HG02798 (cell line): Measurements from ENCODE around the gene GFPT2.

Experiments
- ATAC-seq: cut with Tn5 transposase; IDR thresholded peaks from one replicate; pipeline ENCODE4 v1.9.1; 2021; ENCODE audit warnings: mild to moderate bottlenecking; ENCODE audit not compliant: unreplicated experiment, poor library complexity

The GFPT2 gene

GRCh38 chr5:180353980-180354452 lies 880 bp upstream of the GFPT2 start:
- ATAC-seq, result no peak

GRCh38 chr5:180352116-180353047 lies 754 bp downstream of the GFPT2 start:
- peak; percentile 12 for ATAC-seq

DNA sequence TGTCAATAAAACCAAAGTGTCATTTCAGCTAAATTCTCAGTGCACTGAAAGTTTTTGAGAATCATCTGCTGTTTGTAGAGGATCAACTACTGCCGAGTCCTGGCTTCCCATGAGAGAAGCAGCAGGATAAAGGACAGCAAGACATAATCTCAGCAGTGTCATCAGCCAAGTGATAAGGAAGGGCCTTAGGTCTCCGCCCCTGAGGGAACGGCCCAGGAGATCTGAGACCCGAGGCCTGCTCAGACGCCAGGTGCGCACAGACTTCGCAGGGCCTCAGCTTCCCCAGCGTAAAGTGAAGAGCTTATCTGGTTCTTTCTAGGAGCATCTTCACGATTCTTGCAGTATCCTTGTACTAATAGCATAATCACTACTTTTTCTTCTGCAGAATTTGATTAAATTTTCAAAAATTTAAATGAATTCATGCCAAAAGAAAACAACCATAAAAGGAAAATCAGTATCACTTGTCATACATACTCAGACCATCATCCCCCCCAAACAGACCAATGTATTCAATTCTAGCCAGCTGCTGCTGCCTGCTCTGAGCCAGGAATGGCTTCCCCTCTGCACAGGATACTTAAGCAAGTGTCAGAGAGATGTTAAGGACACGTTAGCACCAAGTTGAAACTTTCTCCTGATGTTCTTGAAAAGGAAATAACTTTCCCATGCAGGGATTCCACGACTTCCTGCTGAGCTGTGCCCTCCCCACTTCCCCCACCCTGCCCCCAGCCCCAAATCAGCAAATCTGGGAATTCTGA lies 2.2 kb downstream of the GFPT2 start:
- ATAC-seq, result no peak

GRCh38 chr5:180350296-180350695 lies 2.8 kb downstream of the GFPT2 start:
- ATAC-seq, result no peak

DNA sequence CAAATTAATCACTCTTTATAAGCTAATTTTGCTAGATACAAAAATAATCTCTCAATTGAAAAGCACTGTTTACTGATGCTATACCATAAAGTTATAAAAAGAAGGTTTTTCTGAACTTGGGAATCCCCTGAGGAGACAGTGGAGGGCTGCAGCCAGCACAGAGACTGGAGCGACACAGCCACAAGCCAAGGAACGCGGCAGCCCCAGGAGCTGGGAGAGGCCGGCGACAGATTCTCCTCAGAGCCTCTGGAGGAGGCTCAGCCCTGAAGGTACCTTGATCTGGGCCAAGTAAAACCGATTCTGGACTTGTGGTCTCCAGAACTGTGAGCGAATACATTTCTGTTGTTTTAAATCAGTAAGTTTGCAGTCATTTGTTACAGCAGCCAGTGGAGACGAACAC lies 3.7 kb downstream of the GFPT2 start:
- ATAC-seq, result no peak

- no peak for ATAC-seq
Measured at GRCh38 chr5:180348336-180348735, 4.8 kb downstream of the GFPT2 start.

- no peak for ATAC-seq
Measured at GRCh38 chr5:180347702-180348101, 5.4 kb downstream of the GFPT2 start.

GRCh38 chr5:180346358-180346757 lies 6.8 kb downstream of the GFPT2 start:
- ATAC-seq, result no peak

- no peak for ATAC-seq
Measured at GRCh38 chr5:180345781-180346180, 7.4 kb downstream of the GFPT2 start.

GRCh38 chr5:180345186-180345585 lies 8.0 kb downstream of the GFPT2 start:
- ATAC-seq, result no peak

- no peak for ATAC-seq
Measured at GRCh38 chr5:180344696-180344999, 8.5 kb downstream of the GFPT2 start.

DNA sequence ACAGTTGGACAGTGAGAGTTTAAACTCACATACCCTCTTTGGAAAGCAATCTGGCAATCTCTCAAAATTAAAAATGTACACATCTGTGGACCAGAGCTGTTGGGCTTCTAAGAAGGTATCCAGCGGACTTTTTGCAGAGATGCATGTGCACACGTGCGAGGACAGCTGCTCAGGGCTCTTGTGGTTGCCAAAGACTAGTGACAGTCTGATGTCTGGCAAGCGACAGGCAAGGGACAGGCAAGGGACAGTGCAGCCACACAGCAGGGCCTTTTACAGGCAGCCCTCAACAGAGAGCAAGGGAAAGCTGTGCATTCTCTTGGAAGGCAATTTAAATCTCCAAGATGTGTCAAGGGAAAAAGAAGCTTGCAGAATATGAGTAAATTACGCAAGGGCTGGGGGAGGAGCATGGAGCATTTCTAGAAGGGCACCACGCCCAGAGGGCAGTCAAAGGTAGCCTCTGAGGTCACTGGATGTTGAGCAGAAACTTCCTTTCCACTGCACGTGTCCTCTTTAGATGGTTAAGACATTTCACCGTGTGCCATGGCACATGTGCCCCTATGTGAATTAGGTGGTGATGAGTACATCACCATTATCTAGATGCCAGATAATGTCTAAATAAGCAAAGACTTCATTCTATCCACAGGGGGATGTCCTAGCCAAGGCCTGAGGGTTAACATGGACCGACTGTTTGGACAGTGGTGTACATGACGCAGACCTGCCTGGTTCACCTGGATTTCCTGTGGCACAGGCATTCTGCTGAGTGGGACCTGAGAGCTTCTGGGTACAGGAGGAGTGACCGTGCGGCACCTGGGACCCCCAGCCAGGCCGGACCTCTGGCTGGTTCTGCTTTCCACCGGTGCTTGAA lies 9.1 kb downstream of the GFPT2 start:
- ATAC-seq, result no peak

DNA sequence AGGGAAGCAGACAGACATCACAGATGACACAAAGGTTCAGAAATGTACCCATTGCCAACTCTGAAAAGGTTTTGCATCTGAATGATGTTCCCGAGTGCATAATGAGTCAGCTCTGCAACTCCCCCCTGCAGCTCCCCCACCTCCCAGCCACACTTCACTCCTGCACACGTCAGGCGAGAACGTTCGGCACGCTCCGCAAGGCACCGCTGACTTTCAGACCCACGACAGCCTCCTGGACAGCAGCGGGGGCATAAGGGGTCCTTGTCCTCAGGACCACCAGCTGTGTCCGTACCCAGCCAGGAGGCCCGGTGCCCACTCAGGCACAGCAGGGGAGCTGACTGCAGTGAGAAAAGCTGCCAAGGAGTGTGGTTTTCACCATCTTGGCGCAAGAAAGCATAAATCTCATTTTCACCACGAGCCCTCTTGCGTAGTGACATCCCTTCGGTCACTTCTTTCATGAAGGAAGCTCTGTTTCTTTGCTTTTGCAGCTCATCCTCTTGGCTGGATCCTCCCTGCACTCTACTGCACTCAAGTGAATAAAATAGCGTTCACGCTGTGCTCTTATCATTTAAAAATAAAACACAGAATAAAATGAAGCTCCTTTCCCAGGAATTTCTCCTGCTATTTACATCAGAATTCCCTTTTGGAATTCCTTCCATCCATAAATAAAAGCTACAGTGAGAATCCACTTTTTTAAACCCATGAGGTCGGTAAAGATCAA lies 9.9 kb downstream of the GFPT2 start:
- ATAC-seq, result no peak

DNA sequence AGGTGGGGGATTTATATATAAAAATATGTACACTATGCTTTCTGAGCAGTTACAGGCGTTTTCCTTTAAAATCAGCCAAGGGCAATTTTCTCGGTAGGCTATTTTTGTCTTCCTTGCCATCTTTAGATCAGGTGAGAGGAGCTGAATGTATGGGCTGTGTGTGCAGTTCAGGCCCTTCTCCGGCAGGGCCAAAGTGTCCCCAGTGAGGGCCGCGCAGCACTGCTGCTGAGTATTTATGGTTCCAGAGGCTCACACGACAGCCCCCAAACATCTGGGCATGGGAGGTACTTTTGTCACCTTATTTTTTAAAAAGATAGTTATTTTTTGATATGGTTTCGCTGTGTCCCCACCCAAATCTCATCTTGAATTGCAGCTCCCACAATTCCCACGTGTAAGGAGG lies 11.5 kb downstream of the GFPT2 start:
- no peak for ATAC-seq

DNA sequence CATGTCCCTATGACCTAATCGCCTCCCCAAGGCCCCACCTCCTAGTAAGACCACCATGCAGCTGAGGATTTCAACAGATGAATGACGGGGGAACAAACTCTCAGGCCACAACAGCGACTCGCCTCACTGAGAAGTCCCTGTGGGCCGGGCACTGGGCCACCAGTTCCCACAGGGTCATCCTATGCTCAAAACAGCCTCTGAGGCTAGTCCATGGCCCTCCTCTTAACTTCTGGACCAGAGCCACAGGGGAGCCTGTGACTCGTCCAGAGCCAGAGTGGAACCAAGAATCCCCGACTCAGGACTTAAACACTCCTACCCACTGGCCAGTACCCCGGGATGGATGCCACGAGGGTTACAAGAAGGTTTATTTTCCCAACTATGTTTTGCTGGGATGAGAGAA lies 12.3 kb downstream of the GFPT2 start:
- ATAC-seq, result no peak

DNA sequence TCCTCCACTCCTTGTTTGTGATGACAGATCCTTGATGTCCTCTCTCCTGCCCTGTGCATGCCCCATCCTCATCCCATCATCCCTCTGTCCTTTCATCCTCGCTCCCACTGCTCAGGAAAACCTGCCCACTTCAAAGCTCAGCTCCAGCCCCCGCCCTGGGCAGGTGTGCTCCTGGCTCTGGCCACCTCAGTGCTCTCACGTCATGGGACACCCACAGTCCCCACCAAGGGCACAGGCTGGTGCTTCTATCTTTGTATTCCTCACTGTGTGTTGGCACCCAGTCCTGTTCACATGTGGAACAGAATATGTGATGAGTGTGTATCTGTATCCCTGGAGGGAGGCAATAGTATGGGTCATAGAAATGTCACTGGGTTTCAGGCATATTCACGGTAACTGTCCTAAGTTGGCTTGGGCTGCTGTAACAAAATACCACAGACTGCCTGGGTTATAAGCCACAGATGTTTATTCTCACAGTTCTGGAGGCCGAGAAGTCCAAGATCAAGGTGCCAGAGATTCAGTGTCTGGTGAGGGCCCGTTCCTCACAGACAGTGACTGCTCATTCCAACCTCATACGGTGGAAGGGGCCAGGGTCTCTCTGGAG lies 13.5 kb downstream of the GFPT2 start:
- no peak for ATAC-seq

GRCh38 chr5:180338001-180338707 lies 15.0 kb downstream of the GFPT2 start:
- ATAC-seq, result no peak

GRCh38 chr5:180336234-180337020 lies 16.7 kb downstream of the GFPT2 start:
- ATAC-seq, result no peak
